GM19468 (cell line): Measurements from ENCODE around the gene PIP4K2A.
"Not testable (repeated sequence)": the region's sequence is repeated elsewhere in the genome, so short reads cannot be mapped to it uniquely, and the experiment has no call there.

ENCODE experiments used
- ATAC-seq: cut with Tn5 transposase; IDR thresholded peaks from one replicate; pipeline ENCODE4 v1.9.1; 2021; ENCODE audit warnings: mild to moderate bottlenecking, moderate library complexity, moderate number of reproducible peaks; ENCODE audit not compliant: unreplicated experiment; ENCODE audit errors: extremely low read depth

Gene PIP4K2A

GRCh38 chr10:22539579-22540298 lies 174.6 kb downstream of the PIP4K2A start:
- no peak for ATAC-seq

DNA sequence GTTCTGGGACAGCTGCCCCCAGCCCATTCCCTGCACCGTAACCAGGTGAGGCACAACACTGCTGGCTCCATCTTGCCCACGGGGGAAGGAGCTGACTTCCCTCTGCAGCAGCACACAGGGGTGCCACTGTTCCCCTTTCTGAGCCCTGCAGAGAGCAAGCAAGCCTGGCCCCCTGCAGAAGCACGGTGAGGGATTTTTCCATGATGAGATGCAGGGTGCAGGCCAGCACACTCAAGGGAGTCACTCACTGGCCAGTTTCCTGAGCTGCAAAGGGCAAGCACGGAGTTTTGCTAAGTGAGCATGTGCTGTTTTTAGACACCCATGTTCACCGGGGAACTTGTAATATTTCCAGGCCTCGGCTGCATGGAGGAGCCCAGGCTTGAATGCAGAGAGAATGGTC lies 176.6 kb downstream of the PIP4K2A start:
- ATAC-seq = no peak

- no peak for ATAC-seq
Measured at GRCh38 chr10:22536620-22537019, 177.8 kb downstream of the PIP4K2A start.

DNA sequence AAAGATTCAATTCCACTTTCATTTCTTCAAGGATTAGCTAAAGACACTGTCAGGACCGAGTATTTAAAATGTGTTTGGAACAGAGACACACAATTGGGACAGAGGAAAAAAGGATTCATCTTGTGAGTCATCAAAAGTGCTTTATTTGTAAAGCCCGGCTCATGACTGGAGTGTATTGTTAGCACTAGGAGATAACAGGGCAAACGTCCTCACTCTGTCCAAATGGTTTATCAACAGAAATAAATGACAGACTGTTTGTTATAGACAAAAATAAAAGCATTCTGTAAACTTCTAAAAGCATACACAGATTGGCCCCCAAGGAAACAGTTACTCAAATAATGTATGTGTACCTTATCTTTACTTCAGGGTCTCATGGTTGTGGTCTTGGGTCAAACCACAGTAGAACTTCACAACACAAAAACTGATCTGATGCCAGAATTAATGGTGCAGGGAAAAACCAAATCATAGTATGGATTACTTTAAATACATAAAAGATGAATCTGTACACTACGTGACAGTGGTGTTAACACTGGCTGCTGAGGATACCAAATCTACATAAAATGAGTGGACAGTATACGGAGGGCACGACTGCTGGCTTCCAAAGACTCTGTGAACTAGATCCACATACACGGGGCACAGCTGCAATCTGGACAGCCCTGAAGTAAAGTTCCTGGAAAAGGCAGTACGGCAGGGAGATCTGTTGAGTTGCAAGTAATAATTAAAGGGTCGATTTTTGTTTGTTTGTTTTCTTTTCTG lies 179.4 kb downstream of the PIP4K2A start:
- ATAC-seq = no peak

- ATAC-seq = no peak
Measured at GRCh38 chr10:22531441-22531840, 182.9 kb downstream of the PIP4K2A start.

DNA sequence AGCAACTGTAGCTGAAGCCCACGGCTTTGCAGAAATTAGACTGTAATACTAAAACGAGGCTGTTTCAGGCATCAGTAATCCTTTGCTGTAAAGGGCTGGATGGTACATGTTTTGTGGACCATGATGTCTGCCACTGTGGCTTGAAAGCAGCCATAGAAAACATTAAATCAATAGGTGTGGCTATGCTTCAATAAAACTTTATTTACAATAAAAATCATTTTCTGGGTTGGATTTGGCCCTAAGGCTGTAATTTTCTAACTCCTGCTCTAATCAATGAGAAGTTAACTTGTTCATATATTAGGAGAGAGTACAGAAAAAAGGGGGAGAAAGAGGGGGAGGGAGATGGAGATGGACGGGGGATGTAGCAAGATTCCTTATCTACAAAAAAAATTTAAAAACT lies 183.4 kb downstream of the PIP4K2A start:
- ATAC-seq = no peak

GRCh38 chr10:22527520-22527919 lies 186.9 kb downstream of the PIP4K2A start:
- no peak for ATAC-seq

DNA sequence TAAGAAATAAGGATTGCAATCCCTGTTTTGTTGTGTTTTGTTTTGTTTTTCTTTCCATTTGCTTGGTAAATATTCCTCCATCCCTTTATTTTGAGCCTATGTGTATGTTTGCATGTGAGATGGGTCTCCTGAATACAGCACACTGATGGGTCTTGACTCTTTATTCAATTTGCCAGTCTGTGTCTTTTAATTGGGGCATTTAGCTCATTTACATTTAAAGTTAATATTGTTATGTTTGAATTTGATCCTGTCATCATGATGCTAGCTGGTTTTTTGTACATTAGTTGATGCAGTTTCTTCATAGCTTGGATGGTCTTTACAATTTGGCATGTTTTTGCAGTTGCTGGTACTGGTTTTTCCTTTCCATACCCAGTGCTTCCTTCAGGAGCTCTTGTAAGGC lies 190.0 kb downstream of the PIP4K2A start:
- ATAC-seq = not testable (repeated sequence)

DNA sequence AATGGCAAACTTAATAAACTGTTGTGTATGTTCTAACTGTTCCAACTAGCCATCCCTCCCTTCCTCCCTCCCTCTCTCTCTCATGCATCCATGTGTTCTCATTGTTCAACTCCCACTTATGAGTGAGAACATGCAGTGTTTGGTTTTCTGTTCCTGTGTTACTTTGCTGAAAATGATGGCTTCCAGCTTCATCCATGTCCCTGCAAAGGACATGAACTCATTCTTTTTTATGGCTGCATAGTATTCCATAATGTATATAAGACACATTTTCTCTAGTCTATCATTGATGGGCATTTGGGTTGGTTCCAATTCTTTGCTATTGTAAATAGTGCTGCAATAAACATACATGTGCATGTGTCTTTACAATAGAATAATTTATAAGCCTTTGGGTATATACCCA lies 193.7 kb downstream of the PIP4K2A start:
- ATAC-seq = not testable (repeated sequence)

DNA sequence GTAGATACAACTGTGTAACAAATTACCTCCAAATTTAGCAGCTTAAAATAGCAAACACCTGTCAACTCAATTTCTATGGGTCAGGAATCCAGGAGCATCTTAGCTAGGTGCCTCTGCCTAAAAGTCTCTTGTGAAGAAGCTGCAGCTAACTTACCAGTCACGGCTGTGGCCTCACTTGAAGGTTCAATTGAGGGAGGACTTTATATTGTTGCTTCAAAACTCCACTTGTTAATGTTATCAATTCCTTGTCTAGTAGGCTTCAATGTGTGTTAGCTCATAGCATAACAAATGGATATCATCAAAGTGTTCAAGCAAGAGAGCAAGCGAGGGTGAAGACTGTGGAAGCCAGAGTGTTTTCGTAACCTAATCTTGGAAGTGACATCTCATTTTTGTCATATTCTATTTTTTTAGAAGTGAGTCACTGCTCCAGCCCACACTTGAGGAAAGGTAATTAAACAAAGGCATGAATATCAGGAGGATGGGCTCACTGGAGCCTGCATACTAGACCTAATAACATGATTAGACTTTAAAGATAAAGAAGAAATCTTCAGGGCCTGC lies 196.1 kb downstream of the PIP4K2A start:
- ATAC-seq = no peak

DNA sequence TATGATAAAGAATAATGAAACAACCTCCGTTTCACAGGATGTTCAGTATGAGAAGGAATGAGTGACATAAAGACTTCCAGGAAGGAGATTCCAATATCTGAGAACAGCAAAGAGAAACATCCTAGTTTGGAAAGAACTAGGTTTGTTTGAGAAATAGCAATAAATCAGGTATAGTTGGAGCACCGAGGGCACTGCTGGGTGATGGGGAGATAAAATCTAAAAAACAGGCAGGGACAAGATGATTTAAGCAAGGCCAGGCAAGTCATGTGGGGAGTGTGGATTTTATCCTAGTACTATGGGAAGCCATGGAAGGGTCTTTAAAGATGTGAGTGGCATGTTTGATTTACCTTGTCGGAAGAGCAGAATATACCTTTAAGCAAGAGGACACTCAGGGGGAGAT lies 199.4 kb downstream of the PIP4K2A start:
- no peak for ATAC-seq

GRCh38 chr10:22514414-22514758 lies 200.0 kb downstream of the PIP4K2A start:
- not testable (repeated sequence) for ATAC-seq

GRCh38 chr10:22513483-22514413 lies 200.6 kb downstream of the PIP4K2A start:
- ATAC-seq = not testable (repeated sequence)

GRCh38 chr10:22512015-22512414 lies 202.4 kb downstream of the PIP4K2A start:
- ATAC-seq = not testable (repeated sequence)

DNA sequence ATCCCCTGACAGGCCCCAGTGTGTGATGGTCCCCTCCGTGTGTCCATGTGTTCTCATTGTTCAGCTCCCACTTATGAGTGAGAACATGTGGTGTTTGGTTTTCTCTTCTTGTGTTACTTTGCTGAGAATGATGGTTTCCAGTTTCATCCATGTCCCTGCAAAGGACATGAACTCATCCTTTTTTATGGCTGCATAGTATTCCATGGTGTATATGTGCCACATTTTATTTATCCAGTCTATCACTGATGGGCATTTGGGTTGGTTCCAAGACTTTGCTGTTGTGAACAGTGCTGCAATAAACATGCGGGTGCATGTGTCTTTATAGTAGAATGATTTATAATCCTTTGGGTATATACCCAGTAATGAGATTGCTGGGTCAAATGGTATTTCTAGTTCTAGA lies 206.2 kb downstream of the PIP4K2A start:
- not testable (repeated sequence) for ATAC-seq

DNA sequence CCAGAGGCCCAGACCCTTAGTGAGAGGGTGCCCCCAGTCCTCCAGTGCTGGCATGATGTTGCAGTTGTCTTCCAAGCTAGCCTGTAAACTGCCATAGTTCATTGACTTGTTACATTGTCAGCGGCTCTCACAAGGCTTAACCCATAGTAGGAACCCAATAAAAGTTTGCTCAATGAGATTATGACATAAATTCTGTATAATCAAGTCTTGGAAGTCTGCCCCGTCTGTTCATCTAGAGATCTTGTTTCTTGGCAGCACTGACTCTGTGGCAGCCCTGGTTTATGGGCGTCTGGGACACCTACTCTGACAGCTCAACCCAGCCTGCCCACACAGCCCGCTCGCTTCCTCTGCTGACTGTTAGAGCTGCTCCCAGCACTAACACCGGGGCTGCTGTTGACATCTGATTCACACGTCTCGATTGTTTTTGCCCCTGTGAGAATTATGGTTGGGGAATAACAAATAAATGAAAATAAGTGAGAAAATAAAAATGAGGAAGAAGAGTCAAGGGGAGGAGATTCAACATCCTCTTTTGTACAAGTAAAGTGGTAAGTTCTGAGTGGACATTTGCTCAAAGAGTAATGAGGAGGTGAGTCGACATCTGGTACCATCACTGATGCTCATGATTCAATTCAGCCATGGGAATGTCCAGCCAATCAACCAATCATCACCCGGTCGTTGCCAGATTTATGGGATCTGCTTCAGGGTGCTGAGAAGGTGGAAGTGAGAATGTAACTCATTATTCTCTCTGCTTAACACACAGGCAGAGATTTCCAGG lies 208.3 kb downstream of the PIP4K2A start:
- no peak for ATAC-seq

GRCh38 chr10:22504766-22505165 lies 209.6 kb downstream of the PIP4K2A start:
- no peak for ATAC-seq

DNA sequence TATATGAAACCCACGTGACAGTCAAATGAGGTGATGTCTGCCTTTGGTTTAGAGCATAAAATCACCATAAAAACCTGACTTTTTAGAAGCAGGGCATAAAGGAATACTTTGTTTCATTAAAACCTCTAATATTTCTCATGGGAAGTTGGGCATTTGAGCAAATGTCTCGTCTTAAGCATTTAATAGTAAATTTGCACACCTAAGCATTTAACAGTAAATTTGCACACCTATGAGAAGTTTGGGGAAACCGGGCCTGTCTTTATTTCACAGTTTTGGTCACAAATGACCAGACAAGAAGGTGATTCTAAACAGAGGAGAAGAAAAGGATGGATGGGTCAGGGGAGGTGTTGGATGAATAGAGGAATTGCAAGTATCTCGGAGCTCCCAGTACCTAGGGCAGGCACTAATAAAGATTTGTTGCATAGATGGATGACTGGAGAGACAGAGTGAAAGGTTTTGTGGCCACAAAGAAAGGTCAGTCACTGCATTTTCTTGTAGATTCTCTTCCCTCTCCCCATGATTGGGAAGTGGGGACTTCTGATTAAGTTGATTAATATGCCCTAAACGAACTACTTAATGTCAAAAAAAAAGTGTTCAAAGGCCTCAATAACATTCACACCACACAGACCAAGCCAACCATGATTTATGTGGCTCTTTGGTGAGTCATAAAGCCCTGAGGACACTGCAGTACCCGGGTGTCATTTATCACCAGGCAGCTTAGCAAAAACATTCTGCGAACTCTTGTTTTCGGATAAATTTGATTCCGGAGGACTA lies 210.9 kb downstream of the PIP4K2A start:
- no peak for ATAC-seq

DNA sequence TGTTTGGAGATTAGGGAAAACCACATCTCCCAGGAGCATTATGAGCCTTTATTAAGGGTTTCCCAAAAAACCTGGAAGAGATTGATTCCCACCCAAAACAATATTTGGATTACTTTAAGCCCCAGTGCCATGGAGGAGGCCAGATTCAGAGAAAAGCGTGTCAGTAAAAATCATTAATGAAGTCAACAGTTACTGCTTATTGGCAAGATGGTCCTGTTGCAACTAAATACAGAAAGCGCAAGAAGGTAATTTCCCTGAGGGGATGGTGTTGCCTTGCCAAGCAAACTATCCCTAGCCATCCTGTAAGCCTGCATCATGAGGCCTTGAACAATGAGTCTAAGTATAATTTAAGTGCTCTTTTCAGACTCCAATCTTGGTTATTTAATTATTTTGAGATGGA lies 212.5 kb downstream of the PIP4K2A start:
- ATAC-seq = no peak
